ENCODE measurements around the gene SLC22A4. TPM values are rescaled to one million over a fixed set of nuclear protein-coding genes. Genes with fewer than 3 reads are reported as not detected.

SLC22A4 gene
- total RNA-seq, 4 donors from 2014 or later, result 0.25 to 1.1 (median 0.61) TPM

DNA sequence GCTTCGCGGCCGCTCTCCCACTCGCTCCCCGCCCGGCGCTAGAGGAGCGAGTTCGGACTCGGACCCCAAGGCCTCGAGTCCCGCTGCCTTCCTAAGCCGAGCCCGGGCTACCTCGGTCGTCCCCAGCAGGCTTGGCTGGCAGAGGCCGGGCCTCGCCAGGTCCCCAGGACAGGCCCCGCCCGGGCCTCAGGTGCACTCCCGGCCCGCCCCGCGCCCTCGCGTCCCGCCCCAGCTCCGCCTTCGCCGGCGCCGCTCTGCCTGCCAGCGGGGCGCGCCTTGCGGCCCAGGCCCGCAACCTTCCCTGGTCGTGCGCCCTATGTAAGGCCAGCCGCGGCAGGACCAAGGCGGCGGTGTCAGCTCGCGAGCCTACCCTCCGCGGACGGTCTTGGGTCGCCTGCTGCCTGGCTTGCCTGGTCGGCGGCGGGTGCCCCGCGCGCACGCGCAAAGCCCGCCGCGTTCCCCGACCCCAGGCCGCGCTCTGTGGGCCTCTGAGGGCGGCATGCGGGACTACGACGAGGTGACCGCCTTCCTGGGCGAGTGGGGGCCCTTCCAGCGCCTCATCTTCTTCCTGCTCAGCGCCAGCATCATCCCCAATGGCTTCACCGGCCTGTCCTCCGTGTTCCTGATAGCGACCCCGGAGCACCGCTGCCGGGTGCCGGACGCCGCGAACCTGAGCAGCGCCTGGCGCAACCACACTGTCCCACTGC is 75.4 kb downstream of the SLC22A4 start, which contains the start of gene SLC22A5:
Gene SLC22A5, plus strand, starts transcription at position 237 of the 707 bp plus-strand sequence. Its CDS starts 263 bp downstream, at position 500.
- H3K4me1 ChIP-seq, result peaks cover 0 to 42% (median 3%) of the 10 kb centered on the region in 3 donors
- no CpG with 5 or more reads among the region's 83 CpGs for WGBS, 2 donors (ENCODE audit: low coverage in 1 of 2)
- no peaks in the 10 kb centered on the region for H3K27me3 ChIP-seq
- peak within 1 kb of the TSS; percentile 6 to 93 (median 92) for H3K27ac ChIP-seq
- ATAC-seq, result peak; percentile 88
- no peaks in the 10 kb centered on the region for H3K36me3 ChIP-seq
- peak within 1 kb of the TSS; percentile 34 to 84 for H3K4me3 ChIP-seq
- H3K9me3 ChIP-seq, result no peaks in the 10 kb centered on the region
- TF ChIP-seq POLR2A (IDR thresholded peaks at IDR 0.05), result peak; percentile 51
- no peak for TF ChIP-seq EP300 (IDR thresholded peaks at IDR 0.05)

GRCh38 chr5:132370181-132370970 is 76.2 kb downstream of the SLC22A4 start:
- H3K27me3 ChIP-seq, result no peaks in the 10 kb centered on the region
- no peaks in the 10 kb centered on the region for H3K36me3 ChIP-seq
- peaks cover 0 to 36% (median 3%) of the 10 kb centered on the region in 3 donors for H3K4me1 ChIP-seq
- H3K9me3 ChIP-seq, result no peaks in the 10 kb centered on the region
- no peak for TF ChIP-seq POLR2A (IDR thresholded peaks at IDR 0.05)
- 26 to 42% methylated on average over 3 to 7 of the region's 34 CpGs for WGBS, 2 donors (ENCODE audit: low coverage in 1 of 2)
- H3K27ac ChIP-seq, result peak overlapping the region; percentile 6 to 93 (median 92)
- peak overlapping the region; percentile 34 to 84 for H3K4me3 ChIP-seq
- no peak for ATAC-seq

GRCh38 chr5:132370971-132371602 is 76.9 kb downstream of the SLC22A4 start:
- H3K27me3 ChIP-seq, result no peaks in the 10 kb centered on the region
- no peaks in the 10 kb centered on the region for H3K36me3 ChIP-seq
- H3K9me3 ChIP-seq, result no peaks in the 10 kb centered on the region
- TF ChIP-seq, protein P1, sequence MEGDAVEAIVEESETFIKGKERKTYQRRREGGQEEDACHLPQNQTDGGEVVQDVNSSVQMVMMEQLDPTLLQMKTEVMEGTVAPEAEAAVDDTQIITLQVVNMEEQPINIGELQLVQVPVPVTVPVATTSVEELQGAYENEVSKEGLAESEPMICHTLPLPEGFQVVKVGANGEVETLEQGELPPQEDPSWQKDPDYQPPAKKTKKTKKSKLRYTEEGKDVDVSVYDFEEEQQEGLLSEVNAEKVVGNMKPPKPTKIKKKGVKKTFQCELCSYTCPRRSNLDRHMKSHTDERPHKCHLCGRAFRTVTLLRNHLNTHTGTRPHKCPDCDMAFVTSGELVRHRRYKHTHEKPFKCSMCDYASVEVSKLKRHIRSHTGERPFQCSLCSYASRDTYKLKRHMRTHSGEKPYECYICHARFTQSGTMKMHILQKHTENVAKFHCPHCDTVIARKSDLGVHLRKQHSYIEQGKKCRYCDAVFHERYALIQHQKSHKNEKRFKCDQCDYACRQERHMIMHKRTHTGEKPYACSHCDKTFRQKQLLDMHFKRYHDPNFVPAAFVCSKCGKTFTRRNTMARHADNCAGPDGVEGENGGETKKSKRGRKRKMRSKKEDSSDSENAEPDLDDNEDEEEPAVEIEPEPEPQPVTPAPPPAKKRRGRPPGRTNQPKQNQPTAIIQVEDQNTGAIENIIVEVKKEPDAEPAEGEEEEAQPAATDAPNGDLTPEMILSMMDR (IDR thresholded peaks at IDR 0.05), result no peak
- TF ChIP-seq POLR2A (IDR thresholded peaks at IDR 0.05), result no peak
- H3K27ac ChIP-seq, result peak overlapping the region in 1 of 4 donors; percentile 93
- peaks cover 0 to 36% (median 3%) of the 10 kb centered on the region in 3 donors for H3K4me1 ChIP-seq
- no peak for ATAC-seq
- 92 to 100% methylated on average over 2 of the region's 19 CpGs for WGBS, 2 donors (ENCODE audit: low coverage in 1 of 2)
- H3K4me3 ChIP-seq, result peak overlapping the region in 1 of 2 donors; percentile 84

- Histone ChIP-seq H3K9me3 (no peaks in the 10 kb centered on the region), H3K4me3 (no peak overlapping the region), H3K27ac (peak overlapping the region in 1 of 4 donors; percentile 4), H3K27me3 (no peaks in the 10 kb centered on the region), H3K36me3 (no peaks in the 10 kb centered on the region), H3K4me1 (peaks cover 0 to 41% (median 3%) of the 10 kb centered on the region in 3 donors)
- no peak for TF ChIP-seq POLR2AphosphoS5 (IDR thresholded peaks at IDR 0.05)
- no peak for TF ChIP-seq EP300 (IDR thresholded peaks at IDR 0.05)
- TF ChIP-seq, protein P1 (IDR thresholded peaks at IDR 0.05), result no peak
- no peak for TF ChIP-seq POLR2A (IDR thresholded peaks at IDR 0.05)
- WGBS, 2 donors (ENCODE audit: low coverage in 1 of 2), result 86 to 87% methylated on average over 3 to 4 of the region's 5 CpGs
- ATAC-seq, result no peak
Measured at GRCh38 chr5:132371603-132371994, 77.4 kb downstream of the SLC22A4 start.

DNA sequence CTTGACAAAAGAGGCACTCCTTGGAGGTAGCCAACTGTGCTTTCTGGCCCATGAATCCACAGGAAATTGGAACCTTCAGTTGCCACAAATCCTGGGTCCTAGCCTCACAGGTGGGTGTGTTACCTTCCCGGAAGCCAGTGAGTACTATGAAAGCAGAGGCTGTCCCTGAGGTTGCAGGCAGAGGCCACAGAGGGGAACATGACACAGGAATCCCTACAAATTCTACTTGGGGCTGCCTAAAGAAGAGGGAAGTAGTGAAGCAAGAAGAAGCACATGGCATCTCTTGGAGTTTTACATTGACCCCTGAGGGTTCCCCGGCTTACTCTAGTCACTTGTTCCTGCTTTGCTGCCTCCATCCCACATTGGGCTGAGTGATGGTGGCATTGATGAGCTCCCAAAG is 77.9 kb downstream of the SLC22A4 start:
- H3K27me3 ChIP-seq, result no peaks in the 10 kb centered on the region
- no peak overlapping the region for H3K4me3 ChIP-seq
- no peak for TF ChIP-seq POLR2A (IDR thresholded peaks at IDR 0.05)
- no peak for TF ChIP-seq EP300 (IDR thresholded peaks at IDR 0.05)
- no peak for TF ChIP-seq POLR2AphosphoS5 (IDR thresholded peaks at IDR 0.05)
- TF ChIP-seq, protein P1 (IDR thresholded peaks at IDR 0.05), result no peak
- WGBS, 2 donors (ENCODE audit: low coverage in 1 of 2), result 87% methylated on average over 2 of the region's 2 CpGs; no CpG with 5 or more reads in 1 of the 2 donors
- peaks cover 0 to 46% (median 3%) of the 10 kb centered on the region in 3 donors for H3K4me1 ChIP-seq
- no peak overlapping the region for H3K27ac ChIP-seq
- no peaks in the 10 kb centered on the region for H3K36me3 ChIP-seq
- no peak for ATAC-seq
- no peaks in the 10 kb centered on the region for H3K9me3 ChIP-seq
